Activated naive CD4-positive, alpha-beta T cell treated with anti-CD3 and anti-CD28 coated beads, Interleukin-2, amount 10 ng/mL, durations not matched to agents 5 hours and 36 hours (primary cell): Measurements from ENCODE around the gene ARHGEF1. TPM values are rescaled to one million over a fixed set of nuclear protein-coding genes. Genes with fewer than 3 reads are reported as not detected.

ENCODE experiments used
- microRNA-seq: library from miRNA; unstranded; fragments of <30 nt; microRNA quantifications from one replicate; pipeline ENCODE4 v1.2.0, GENCODE V29; 2022; ENCODE audit warnings: borderline microRNAs expressed, borderline replicate concordance
- total RNA-seq, 2 experiments: library from RNA; stranded (reverse); gene quantifications; one replicate each; pipeline ENCODE4 v1.2.3, GENCODE V29; 2021

ARHGEF1 gene
- total RNA-seq = 100 to 1,000 TPM; 771 to 829 TPM

GRCh38 chr19:41882568-41883462, at the start of gene ARHGEF1:
ARHGEF1 (plus strand) TSS chr19:41883184; CDS start chr19:41888083, 4,899 bp downstream.

GRCh38 chr19:41844601-41845000, 38.4 kb upstream of the ARHGEF1 start, which contains the start of gene LYPD4:
LYPD4 (minus strand) TSS chr19:41844683; CDS start chr19:41839285, 5,398 bp downstream.

GRCh38 chr19:41845001-41845050, 38.2 kb upstream of the ARHGEF1 start, which contains the start of gene DMRTC2:
DMRTC2 (plus strand) TSS chr19:41845042; CDS start chr19:41847429, 2,387 bp downstream.

GRCh38 chr19:41859618-41860418, 23.2 kb upstream of the ARHGEF1 start, which contains the start of gene RPS19:
RPS19 (plus strand) TSS chr19:41860255; CDS start chr19:41860775, 520 bp downstream.

GRCh38 chr19:41876847-41877832, 5.8 kb upstream of the ARHGEF1 start, which contains the start of gene CD79A:
CD79A (plus strand) TSS chr19:41877279; CDS start chr19:41877305, 26 bp downstream.

GRCh38 chr19:41928221-41928683, 45.3 kb downstream of the ARHGEF1 start, which contains the start of gene ERFL:
ERFL (minus strand) TSS chr19:41928449; CDS start chr19:41912919, 15,530 bp downstream.

Small RNA genes within 50 kb of the gene (microRNA-seq; reads per million reads assigned to microRNA genes)
- not detected for gene MIR6797

Other genes with a start within 250 kb of the ARHGEF1 start
- not detected for gene CEACAM7, start 194.9 kb upstream of the ARHGEF1 start, total RNA-seq
- gene CEACAM5, start 174.6 kb upstream of the ARHGEF1 start, total RNA-seq = not detected
- not detected for gene CEACAM6, start 127.7 kb upstream of the ARHGEF1 start, total RNA-seq
- not detected for gene CEACAM3, start 86.6 kb upstream of the ARHGEF1 start, total RNA-seq
- not detected for gene LYPD4, start 38.5 kb upstream of the ARHGEF1 start, total RNA-seq
- gene DMRTC2, start 38.1 kb upstream of the ARHGEF1 start, total RNA-seq = not detected
- 1,000 to 10,000 TPM; 3,420 to 3,459 TPM for gene RPS19, start 22.9 kb upstream of the ARHGEF1 start, total RNA-seq
- gene CD79A, start 5.9 kb upstream of the ARHGEF1 start, total RNA-seq = 1 to 10 TPM; 8.6 to 9.3 TPM
- 1 to 10 TPM; 2.2 to 2.6 TPM for gene ERFL, start 45.3 kb downstream of the ARHGEF1 start, total RNA-seq
- 10 to 100 TPM; 75.1 to 78.9 TPM for gene RABAC1, start 76.1 kb downstream of the ARHGEF1 start, total RNA-seq
- gene ATP1A3, start 111.0 kb downstream of the ARHGEF1 start, total RNA-seq = 1 to 10 TPM; 1.2 to 1.3 TPM
- under 1 TPM; 0.38 to 0.67 TPM for gene GRIK5, start 187.0 kb downstream of the ARHGEF1 start, total RNA-seq
- 10 to 100 TPM; 13.5 to 14.6 TPM for gene ZNF574, start 193.0 kb downstream of the ARHGEF1 start, total RNA-seq
- 10 to 100 TPM; 24.0 to 24.7 TPM for gene POU2F2, start 249.3 kb downstream of the ARHGEF1 start, total RNA-seq